ENCODE measurements around the gene PHF2.
A peak's percentile ranks its signal among the peaks of the same experiment; 100 is the strongest.

Gene PHF2

GRCh38 chr9:93575796-93576257 lies 557 bp upstream of the PHF2 start:
- Histone ChIP-seq H3K9ac (peak overlapping the region; percentile 96), H3K27me3 (no peaks in the 10 kb centered on the region), H3K4me3 (peak overlapping the region; percentile 89), H3K36me3 (no peaks in the 10 kb centered on the region), H3K4me1 (peaks cover 42% of the 10 kb centered on the region), H3K9me3 (peaks cover 9% of the 10 kb centered on the region), H3K4me2 (peak overlapping the region; percentile 100), H3K27ac (peak overlapping the region; percentile 97), H4K20me1 (peaks cover 35% of the 10 kb centered on the region)
- no peak for TF ChIP-seq Cebpa-rat (IDR thresholded peaks at IDR 0.05)

DNA sequence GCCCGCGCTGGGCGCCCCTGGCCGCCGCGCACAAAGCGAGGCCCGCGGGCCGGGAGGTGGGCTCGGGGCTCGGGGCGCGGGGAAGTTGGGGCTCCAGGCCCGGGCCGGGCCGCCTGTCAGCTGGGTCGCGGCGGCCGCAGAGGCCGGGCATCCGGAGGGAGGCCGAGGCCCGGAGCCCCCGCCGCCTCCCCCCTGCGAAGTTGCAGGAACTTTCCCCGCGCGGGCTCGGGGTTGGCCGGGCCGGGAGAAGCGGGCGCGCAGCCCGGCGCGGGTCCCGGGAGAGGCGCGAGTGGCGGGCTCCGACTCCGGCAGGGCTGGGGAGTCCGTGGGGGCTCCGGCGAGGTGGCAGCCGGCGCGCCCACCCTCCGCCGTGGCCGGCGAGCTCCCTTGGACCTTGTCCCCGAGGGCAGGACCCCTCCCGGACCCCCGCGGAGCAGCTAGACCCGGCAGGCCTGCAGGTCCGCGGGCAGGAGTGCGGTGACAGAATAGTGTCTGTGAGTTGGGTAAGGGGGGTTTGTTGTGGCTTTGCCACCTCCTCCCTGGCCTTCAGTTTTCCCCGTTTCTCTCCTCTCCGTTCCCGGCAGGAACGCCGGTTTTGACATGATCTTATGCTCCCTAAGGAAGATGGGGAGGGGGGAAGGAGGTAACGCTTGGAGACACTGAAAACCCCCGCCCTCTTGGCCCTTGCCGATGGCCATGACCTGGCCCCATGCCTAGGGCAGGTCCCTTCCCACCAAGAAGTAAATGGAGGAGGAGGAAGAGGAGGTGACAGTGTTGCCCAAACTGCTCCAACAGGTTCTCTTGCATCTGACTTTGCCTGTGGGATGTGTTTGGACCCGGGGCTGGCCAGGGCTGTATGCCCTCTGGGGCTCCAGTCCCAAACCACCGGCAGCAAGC lies 942 bp downstream of the PHF2 start:
- Histone ChIP-seq H3K27ac (peak overlapping the region; percentile 97), H3K27me3 (no peaks in the 10 kb centered on the region), H3K4me1 (peaks cover 49% of the 10 kb centered on the region), H3K4me2 (peak overlapping the region; percentile 98), H4K20me1 (peaks cover 50% of the 10 kb centered on the region), H3K9me3 (no peaks in the 10 kb centered on the region), H3K4me3 (peak overlapping the region; percentile 89), H3K9ac (peak overlapping the region; percentile 96), H3K36me3 (no peaks in the 10 kb centered on the region)
- no peak for TF ChIP-seq Cebpa-rat (IDR thresholded peaks at IDR 0.05)

DNA sequence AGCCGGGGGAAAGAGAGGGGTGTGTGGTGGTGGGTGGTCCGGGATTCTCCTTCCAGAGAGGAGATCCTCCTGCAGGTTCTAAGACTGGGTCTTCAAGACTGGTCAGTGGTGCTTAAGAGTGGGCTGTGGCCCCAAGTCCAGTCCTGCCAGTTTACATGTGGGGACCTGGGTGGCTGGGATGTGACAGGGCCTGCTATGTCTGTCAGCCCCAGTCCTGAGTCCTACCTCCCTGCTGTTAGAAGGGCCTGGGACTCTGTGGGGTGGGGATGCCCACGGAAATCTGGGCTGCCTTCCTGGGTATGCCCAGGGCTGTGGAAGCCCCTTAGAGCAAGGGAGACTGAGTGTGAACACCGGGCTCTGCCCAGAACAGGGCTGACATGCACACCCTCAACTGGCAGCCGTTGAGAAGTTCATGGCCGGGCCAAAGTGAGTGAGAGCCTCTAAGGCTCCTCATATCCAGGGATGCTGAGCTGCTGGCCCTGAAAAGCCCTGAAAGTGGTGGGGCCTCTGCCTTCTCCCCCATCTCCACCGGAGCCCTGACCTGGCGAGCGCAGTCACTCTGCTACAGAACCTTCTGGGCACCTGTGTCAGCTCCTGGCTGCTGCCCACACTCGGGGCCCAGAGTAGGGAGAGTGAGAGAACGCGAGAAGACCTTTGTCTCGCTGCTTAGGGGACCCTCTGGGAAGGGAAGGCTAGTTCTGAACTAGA lies 1.7 kb downstream of the PHF2 start:
- Histone ChIP-seq H3K4me1 (peaks cover 53% of the 10 kb centered on the region), H3K4me2 (peak overlapping the region; percentile 98), H3K27me3 (no peaks in the 10 kb centered on the region), H3K27ac (peak overlapping the region; percentile 97), H3K9me3 (peaks cover 4% of the 10 kb centered on the region), H4K20me1 (peaks cover 58% of the 10 kb centered on the region), H3K36me3 (peaks cover 3% of the 10 kb centered on the region; the same call in 1 of the 2 replicates), H3K4me3 (peak overlapping the region; percentile 89), H3K9ac (peak overlapping the region; percentile 96)
- TF ChIP-seq Cebpa-rat (IDR thresholded peaks at IDR 0.05) = no peak

DNA sequence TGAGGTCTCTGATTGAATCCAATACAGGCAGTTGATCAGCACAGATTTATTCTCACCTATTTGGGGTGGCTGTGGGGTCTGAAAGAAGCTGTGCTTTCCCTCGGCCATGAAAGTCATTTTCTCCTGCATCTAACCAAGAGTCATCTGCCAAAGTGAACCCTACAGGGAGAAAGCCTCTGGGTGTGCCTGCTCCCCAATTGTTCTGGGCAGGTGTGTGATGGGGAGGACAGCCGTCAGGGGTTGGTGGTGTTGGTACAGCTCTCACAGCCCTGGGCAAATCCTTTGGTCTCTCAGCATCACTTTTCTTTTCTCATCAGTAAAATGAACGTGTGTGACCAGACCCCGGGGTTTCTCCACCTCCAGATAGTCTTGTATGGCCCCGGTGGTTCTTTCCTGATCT lies 2.5 kb downstream of the PHF2 start:
- Histone ChIP-seq H3K4me3 (0 out of 2 replicates have a peak overlapping the region, but pooled peaks have one; percentile 89), H3K9ac (peak overlapping the region; percentile 96; the same call in 1 of the 2 replicates), H4K20me1 (peaks cover 60% of the 10 kb centered on the region), H3K4me1 (peaks cover 53% of the 10 kb centered on the region), H3K36me3 (peaks cover 9% of the 10 kb centered on the region; the same call in 1 of the 2 replicates), H3K27me3 (no peaks in the 10 kb centered on the region), H3K27ac (no peak overlapping the region), H3K9me3 (peaks cover 11% of the 10 kb centered on the region), H3K4me2 (peak overlapping the region; percentile 98)
- no peak for TF ChIP-seq Cebpa-rat (IDR thresholded peaks at IDR 0.05)

DNA sequence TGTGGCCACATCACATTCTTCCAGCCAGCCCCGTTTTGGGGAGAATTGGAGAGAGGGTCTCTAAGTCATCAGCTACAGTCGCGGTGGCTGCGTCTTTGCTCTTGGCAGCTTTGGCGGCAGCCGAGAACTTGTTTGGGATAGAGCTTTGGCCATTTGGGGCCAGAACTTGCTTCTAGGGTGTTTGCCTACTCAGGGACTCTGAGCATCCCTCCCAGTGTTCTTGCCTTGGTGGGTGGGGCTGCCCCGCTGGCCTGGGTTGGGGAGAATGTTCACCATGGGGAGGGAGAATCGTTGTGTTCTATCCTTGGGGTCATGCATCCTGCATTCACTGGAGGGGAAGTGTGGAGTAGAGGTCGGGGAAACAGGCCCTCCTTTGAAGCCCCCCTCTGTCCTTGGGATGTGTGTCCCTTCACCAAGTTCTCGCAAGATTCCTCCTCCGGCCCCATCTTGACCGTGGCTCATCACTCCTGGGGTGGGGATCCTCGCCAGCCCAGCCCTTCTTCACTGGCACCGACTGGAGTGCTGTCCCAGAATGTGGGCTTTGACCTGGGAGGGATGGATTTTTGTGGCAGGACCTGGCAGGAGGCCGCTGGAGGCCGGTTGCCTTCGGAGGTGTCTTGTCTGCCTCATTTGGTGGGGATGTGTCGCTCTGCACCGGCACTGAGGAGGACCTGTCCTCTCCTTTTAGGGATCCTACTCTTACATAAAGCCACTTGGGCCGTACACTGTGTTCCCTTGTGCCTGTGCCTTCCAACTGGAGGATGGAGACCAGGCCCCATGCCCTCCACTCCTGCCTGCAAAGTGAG lies 3.5 kb downstream of the PHF2 start:
- no peak overlapping the region for H3K4me3 ChIP-seq
- peak overlapping the region; percentile 98; the same call in 1 of the 2 replicates for H3K4me2 ChIP-seq
- peaks cover 60% of the 10 kb centered on the region for H4K20me1 ChIP-seq
- H3K4me1 ChIP-seq = peaks cover 46% of the 10 kb centered on the region
- H3K36me3 ChIP-seq = peaks cover 17% of the 10 kb centered on the region
- peaks cover 22% of the 10 kb centered on the region for H3K9me3 ChIP-seq
- TF ChIP-seq Cebpa-rat (IDR thresholded peaks at IDR 0.05) = no peak
- H3K27me3 ChIP-seq = no peaks in the 10 kb centered on the region
- H3K27ac ChIP-seq = no peak overlapping the region
- no peak overlapping the region for H3K9ac ChIP-seq

- H3K27ac ChIP-seq = no peak overlapping the region
- no peak for TF ChIP-seq Cebpa-rat (IDR thresholded peaks at IDR 0.05)
- H3K36me3 ChIP-seq = peaks cover 23% of the 10 kb centered on the region
- peaks cover 60% of the 10 kb centered on the region for H4K20me1 ChIP-seq
- no peak overlapping the region for H3K4me3 ChIP-seq
- peaks cover 31% of the 10 kb centered on the region for H3K9me3 ChIP-seq
- no peak overlapping the region for H3K4me2 ChIP-seq
- H3K4me1 ChIP-seq = peaks cover 41% of the 10 kb centered on the region
- H3K27me3 ChIP-seq = no peaks in the 10 kb centered on the region
- H3K9ac ChIP-seq = no peak overlapping the region
Observed at GRCh38 chr9:93580654-93581380, 4.4 kb downstream of the PHF2 start.

DNA sequence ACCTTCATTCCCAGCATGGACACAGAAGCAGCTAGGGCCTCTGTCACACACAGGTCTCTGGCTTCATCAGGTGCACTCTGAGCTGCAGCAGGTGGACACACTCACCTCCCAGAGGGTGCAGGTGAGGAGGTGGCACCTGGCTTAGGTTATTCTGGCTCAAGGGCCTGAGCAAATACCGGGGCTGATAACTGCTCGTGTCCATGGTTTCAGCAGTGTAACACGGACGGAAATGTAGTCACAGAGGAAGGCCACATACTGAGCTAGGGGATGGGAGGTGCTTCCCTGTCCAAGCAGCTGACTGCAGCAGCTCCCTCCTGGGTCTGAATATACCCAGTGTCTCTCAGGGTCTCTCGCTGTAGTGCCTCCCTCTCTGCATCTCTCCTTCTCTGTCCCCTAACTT lies 5.7 kb downstream of the PHF2 start:
- peaks cover 70% of the 10 kb centered on the region for H4K20me1 ChIP-seq

DNA sequence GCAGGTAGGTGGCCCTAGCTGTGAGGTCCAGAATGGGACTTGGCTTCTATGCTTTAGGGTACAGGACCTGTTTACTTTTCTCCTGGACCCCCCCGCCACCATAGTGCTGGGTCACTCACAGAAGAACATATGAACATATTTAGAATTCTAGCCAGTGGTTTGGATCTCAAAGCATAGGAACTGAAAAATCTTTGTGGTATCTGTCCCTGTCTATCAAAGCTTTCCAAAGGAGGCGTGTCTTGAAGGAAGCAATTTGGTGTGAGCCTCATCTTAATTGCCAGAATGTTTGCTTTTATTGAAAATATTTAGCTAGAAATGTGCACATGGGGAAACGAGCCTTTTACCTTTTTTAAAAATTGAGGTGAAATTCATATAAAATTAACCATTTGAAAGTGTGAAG lies 6.2 kb downstream of the PHF2 start:
- peaks cover 72% of the 10 kb centered on the region for H4K20me1 ChIP-seq
- TF ChIP-seq Cebpa-rat (IDR thresholded peaks at IDR 0.05) = no peak
- peaks cover 23% of the 10 kb centered on the region for H3K36me3 ChIP-seq
- H3K4me3 ChIP-seq = no peak overlapping the region
- H3K4me1 ChIP-seq = peaks cover 57% of the 10 kb centered on the region
- H3K4me2 ChIP-seq = 0 out of 2 replicates have a peak overlapping the region, but pooled peaks have one; percentile 10
- H3K27ac ChIP-seq = no peak overlapping the region
- H3K9me3 ChIP-seq = peaks cover 32% of the 10 kb centered on the region
- no peak overlapping the region for H3K9ac ChIP-seq
- H3K27me3 ChIP-seq = no peaks in the 10 kb centered on the region

More for the DNA sequence above, 5.7 kb downstream of the PHF2 start:
- Histone ChIP-seq H3K4me2 (0 out of 2 replicates have a peak overlapping the region, but pooled peaks have one; percentile 10), H3K27me3 (no peaks in the 10 kb centered on the region), H3K36me3 (peaks cover 23% of the 10 kb centered on the region), H3K27ac (no peak overlapping the region), H3K4me1 (peaks cover 54% of the 10 kb centered on the region), H3K9ac (no peak overlapping the region), H3K4me3 (no peak overlapping the region), H3K9me3 (peaks cover 32% of the 10 kb centered on the region)
- TF ChIP-seq Cebpa-rat (IDR thresholded peaks at IDR 0.05) = no peak

Data from BLaER1 (cell line).